Measurements from ENCODE around the gene CAB39. TPM values are rescaled to one million over a fixed set of nuclear protein-coding genes. Genes with fewer than 3 reads are reported as not detected.
A peak's percentile ranks its signal among the peaks of the same experiment; 100 is the strongest.

The CAB39 gene
- total RNA-seq, 1 experiment from 2014 or later: 39.9 TPM

DNA sequence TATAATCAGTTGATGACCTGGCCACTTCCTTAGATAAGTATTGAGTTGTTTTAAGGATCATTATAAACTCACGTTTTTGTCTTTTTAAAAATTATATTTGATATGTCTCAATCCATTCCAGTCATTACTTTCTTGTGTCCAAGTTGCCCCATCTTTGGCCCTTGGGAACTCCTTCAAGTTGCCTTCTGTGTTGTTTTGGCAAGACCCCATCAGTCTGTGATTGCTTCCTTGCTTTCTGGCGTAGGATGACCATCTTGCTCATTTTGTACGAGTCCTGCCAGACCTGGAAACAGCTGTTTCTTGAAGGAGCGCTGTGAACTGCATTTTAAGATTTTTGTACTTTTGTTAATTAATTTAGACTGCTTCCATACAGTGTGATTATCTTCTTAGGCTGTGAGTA lies 83.2 kb downstream of the CAB39 start:
- H3K36me3 ChIP-seq (ENCODE audit: control insufficient read depth, insufficient read depth, low read length): peaks cover 7% of the 10 kb centered on the region; the same call in 1 of the 2 replicates
- CTCF ChIA-PET: no interaction called here

DNA sequence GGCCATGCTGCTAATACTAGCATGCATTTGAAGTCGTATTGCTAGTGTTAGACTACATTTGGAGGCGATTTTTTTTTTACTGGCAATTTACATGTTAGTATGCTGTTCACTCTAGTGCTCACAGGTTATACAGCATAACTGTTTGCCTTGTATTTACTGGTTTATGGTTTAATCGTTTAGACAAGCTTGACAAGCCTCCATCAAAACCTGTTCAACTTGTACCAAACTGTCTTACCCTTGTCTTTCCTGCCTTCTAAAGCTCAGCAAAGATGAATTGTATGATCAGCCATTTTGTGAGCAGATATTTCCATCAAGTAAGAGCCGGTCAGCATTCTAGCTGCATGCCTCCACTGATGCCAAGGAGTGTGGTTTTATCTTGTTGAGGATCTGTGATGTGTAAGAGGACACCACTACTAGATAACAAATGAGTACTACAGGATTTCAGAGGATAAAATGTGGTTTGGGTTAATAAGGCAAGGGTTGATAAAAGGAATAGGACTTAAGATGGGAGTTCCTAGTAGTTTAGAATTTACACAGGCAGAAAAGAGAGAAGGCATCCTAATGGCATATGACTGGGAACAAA lies 83.7 kb downstream of the CAB39 start:
- in situ Hi-C loops (cut with HindIII; ENCODE audit: low pct_unique_long_range_greater_than_20kb, low sequenced_read_pairs): no loop called here
- Histone ChIP-seq H3K27me3 (ENCODE audit: control insufficient read depth, insufficient read depth, low read length) (no peaks in the 10 kb centered on the region), H3K4me3 (ENCODE audit: low read depth in 2 of 2, low read length in 2 of 2) (no peak overlapping the region), H3K4me1 (ENCODE audit: control insufficient read depth, insufficient read depth, low read length) (peaks cover 19% of the 10 kb centered on the region), H3K36me3 (ENCODE audit: control insufficient read depth, insufficient read depth, low read length) (peaks cover 7% of the 10 kb centered on the region; the same call in 1 of the 2 replicates), H3K27ac (ENCODE audit: low read length) (0 out of 2 replicates have a peak overlapping the region, but pooled peaks have one; percentile 17), H3K9me3 (ENCODE audit: control insufficient read depth, insufficient read depth, low read depth, low read length) (peaks cover 11% of the 10 kb centered on the region; the same call in 1 of the 2 replicates)
- intact Hi-C loops (cut with micrococcal nuclease; ENCODE audit: unreplicated experiment): loop anchor here (5.0 to 10.0 kb wide), 2 partner anchors 82 to 179 kb away; partner anchors contain the start of gene CAB39
- no TSS peak for BruUV-seq (replicated peaks)
- CTCF ChIA-PET: no interaction called here
- ATAC-seq (no peak), DNase-seq (ENCODE audit: low read depth, low spot score) (no peak)
- TF ChIP-seq TCF7L2 (IDR thresholded peaks at IDR 0.05; ENCODE audit: low read depth, low read length) (no peak), POLR2AphosphoS5 (IDR thresholded peaks at IDR 0.05; ENCODE audit: low read depth, low read length) (no peak), SIN3A (IDR thresholded peaks at IDR 0.05; ENCODE audit: borderline replicate concordance, insufficient read depth, low read depth, low read length) (no peak)
- TF ChIP-seq, protein P1, sequence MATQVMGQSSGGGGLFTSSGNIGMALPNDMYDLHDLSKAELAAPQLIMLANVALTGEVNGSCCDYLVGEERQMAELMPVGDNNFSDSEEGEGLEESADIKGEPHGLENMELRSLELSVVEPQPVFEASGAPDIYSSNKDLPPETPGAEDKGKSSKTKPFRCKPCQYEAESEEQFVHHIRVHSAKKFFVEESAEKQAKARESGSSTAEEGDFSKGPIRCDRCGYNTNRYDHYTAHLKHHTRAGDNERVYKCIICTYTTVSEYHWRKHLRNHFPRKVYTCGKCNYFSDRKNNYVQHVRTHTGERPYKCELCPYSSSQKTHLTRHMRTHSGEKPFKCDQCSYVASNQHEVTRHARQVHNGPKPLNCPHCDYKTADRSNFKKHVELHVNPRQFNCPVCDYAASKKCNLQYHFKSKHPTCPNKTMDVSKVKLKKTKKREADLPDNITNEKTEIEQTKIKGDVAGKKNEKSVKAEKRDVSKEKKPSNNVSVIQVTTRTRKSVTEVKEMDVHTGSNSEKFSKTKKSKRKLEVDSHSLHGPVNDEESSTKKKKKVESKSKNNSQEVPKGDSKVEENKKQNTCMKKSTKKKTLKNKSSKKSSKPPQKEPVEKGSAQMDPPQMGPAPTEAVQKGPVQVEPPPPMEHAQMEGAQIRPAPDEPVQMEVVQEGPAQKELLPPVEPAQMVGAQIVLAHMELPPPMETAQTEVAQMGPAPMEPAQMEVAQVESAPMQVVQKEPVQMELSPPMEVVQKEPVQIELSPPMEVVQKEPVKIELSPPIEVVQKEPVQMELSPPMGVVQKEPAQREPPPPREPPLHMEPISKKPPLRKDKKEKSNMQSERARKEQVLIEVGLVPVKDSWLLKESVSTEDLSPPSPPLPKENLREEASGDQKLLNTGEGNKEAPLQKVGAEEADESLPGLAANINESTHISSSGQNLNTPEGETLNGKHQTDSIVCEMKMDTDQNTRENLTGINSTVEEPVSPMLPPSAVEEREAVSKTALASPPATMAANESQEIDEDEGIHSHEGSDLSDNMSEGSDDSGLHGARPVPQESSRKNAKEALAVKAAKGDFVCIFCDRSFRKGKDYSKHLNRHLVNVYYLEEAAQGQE (IDR thresholded peaks at IDR 0.05; ENCODE audit: insufficient read depth in 1 of 2, low read depth in 2 of 2, low read length in 1 of 2): no peak
- TF ChIP-seq, protein P2, sequence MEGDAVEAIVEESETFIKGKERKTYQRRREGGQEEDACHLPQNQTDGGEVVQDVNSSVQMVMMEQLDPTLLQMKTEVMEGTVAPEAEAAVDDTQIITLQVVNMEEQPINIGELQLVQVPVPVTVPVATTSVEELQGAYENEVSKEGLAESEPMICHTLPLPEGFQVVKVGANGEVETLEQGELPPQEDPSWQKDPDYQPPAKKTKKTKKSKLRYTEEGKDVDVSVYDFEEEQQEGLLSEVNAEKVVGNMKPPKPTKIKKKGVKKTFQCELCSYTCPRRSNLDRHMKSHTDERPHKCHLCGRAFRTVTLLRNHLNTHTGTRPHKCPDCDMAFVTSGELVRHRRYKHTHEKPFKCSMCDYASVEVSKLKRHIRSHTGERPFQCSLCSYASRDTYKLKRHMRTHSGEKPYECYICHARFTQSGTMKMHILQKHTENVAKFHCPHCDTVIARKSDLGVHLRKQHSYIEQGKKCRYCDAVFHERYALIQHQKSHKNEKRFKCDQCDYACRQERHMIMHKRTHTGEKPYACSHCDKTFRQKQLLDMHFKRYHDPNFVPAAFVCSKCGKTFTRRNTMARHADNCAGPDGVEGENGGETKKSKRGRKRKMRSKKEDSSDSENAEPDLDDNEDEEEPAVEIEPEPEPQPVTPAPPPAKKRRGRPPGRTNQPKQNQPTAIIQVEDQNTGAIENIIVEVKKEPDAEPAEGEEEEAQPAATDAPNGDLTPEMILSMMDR (IDR thresholded peaks at IDR 0.05): no peak
- POLR2A ChIA-PET: no interaction called here

More for the DNA sequence above, 83.2 kb downstream of the CAB39 start:
- intact Hi-C loops (cut with micrococcal nuclease; ENCODE audit: unreplicated experiment): loop anchor here (5.0 to 10.0 kb wide), 2 partner anchors 81 to 179 kb away; partner anchors contain the start of gene CAB39
- in situ Hi-C loops (cut with HindIII; ENCODE audit: low pct_unique_long_range_greater_than_20kb, low sequenced_read_pairs): no loop called here
- no peak for DNase-seq (ENCODE audit: low read depth, low spot score)
- H3K4me3 ChIP-seq (ENCODE audit: low read depth in 2 of 2, low read length in 2 of 2): no peak overlapping the region
- no peak for TF ChIP-seq TCF7L2 (IDR thresholded peaks at IDR 0.05; ENCODE audit: low read depth, low read length)
- TF ChIP-seq, protein P1 (IDR thresholded peaks at IDR 0.05; ENCODE audit: insufficient read depth in 1 of 2, low read depth in 2 of 2, low read length in 1 of 2): no peak
- no peak for TF ChIP-seq SIN3A (IDR thresholded peaks at IDR 0.05; ENCODE audit: borderline replicate concordance, insufficient read depth, low read depth, low read length)
- no peak for TF ChIP-seq POLR2AphosphoS5 (IDR thresholded peaks at IDR 0.05; ENCODE audit: low read depth, low read length)
- peaks cover 19% of the 10 kb centered on the region for H3K4me1 ChIP-seq (ENCODE audit: control insufficient read depth, insufficient read depth, low read length)
- peaks cover 13% of the 10 kb centered on the region; the same call in 1 of the 2 replicates for H3K9me3 ChIP-seq (ENCODE audit: control insufficient read depth, insufficient read depth, low read depth, low read length)
- POLR2A ChIA-PET: no interaction called here
- H3K27ac ChIP-seq (ENCODE audit: low read length): 0 out of 2 replicates have a peak overlapping the region, but pooled peaks have one; percentile 17
- ATAC-seq: no peak
- BruUV-seq (replicated peaks): no TSS peak
- H3K27me3 ChIP-seq (ENCODE audit: control insufficient read depth, insufficient read depth, low read length): no peaks in the 10 kb centered on the region
